ENCODE data around the gene KLHL22. TPM values are rescaled to one million over a fixed set of nuclear protein-coding genes. Genes with fewer than 3 reads are reported as not detected.
"Not testable (repeated sequence)": the region's sequence is repeated elsewhere in the genome, so short reads cannot be mapped to it uniquely, and the experiment has no call there.

KLHL22 gene
- total and polyA plus RNA-seq, 5 donors from 2014 or later: 40.1 to 55.6 (median 43.9) TPM

DNA sequence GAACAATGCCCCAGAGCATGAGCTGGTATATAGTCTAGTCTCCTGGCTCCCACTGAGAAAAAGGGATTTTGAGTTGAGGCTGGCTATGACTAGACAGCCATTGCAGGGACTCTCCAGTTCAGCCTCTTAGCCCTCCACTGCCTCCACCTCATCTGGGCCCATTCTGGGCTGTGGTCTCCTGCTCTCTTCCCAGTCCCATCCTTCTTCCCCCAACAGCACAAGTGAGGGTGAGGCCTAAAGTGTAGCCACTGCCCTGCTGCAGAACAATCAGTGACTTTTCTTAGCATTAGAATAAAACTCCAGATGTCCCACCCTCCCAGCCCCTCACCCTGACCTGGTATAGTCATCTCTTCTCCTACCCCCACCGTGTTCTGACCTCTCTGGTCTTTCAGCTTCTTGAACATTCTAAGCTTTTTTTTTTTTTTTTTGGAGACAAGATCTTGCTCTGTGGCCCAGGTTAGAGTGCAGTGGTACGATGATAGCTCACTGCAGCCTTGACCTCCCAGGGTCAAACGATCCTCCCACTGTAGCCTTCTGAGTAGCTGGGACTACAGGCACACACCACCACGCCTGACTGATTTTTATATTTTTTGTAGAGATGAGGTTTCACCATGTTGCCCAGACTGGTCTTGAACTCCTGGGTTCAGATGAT is 16.1 kb upstream of the KLHL22 start:
- ATAC-seq (ENCODE audit: low read depth in 2 of 2): no peak
- no peaks in the 10 kb centered on the region for H3K9me3 ChIP-seq (ENCODE audit: control insufficient read depth in 2 of 2, low read length in 2 of 2)
- H3K27me3 Mint-ChIP-seq: peaks cover 4% of the 10 kb centered on the region
- peak overlapping the region; percentile 66 to 97 (median 94) for H3K4me3 Mint-ChIP-seq
- no peak for DNase-seq
- peak overlapping the region; percentile 41 for H3K4me3 ChIP-seq (ENCODE audit: low read depth, low read length)
- H3K27ac ChIP-seq (ENCODE audit: insufficient read depth, low read length, poor library complexity, severe bottlenecking): no peak overlapping the region
- peaks cover 0 to 2% (median 0%) of the 10 kb centered on the region in 7 donors for H3K9me3 Mint-ChIP-seq
- peaks cover 29% of the 10 kb centered on the region for H3K36me3 ChIP-seq (ENCODE audit: control insufficient read depth, insufficient read depth, low read length)
- peaks cover 24 to 82% (median 65%) of the 10 kb centered on the region in 4 donors for H3K4me1 Mint-ChIP-seq
- H3K4me1 ChIP-seq (ENCODE audit: control insufficient read depth, insufficient read depth, low read length, poor library complexity, severe bottlenecking): peaks cover 61% of the 10 kb centered on the region
- peaks cover 19% of the 10 kb centered on the region for H3K36me3 Mint-ChIP-seq
- H3K27ac Mint-ChIP-seq: peak overlapping the region; percentile 84 to 98 (median 95)
- no peaks in the 10 kb centered on the region for H3K27me3 ChIP-seq (ENCODE audit: control insufficient read depth, insufficient read depth, low read length)

DNA sequence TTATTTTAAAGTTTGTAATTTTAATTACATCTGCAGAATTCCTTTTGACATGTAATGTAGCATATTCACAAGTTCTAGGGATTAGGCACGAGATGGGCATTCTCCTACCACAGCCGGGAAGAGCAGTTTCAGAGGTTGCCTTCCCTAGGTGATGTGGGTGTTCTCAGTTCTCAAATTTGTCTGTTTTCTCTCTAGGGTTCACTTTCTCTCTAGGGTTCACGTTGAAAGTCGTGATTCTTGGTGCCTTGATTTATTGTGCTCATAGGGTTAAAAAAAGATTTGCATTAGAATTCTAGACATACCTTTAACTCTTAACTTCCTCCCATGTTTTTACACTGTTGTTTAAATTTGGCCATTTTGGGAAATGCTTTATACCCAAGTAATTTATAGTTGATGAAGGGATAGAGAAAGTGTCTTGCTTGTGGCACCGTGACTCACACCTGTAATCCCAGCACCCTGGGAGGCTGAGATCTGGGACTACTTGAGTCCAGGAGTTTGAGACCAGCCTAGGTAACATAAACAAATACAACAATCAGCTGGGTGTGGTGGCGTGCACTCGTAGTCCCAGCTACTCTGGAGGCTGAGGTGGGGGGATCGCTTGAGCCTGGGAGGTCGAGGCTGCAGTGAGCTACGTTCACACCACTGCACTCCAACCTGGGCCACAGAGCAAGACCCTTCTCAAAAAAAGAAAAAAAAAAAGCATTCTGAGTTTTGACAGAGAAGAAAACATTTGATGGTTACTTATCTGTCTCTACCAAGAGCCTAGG is 15.4 kb upstream of the KLHL22 start:
- Mint-ChIP-seq H3K4me3 (peak overlapping the region; percentile 94 to 100 (median 96)), H3K27me3 (peaks cover 4% of the 10 kb centered on the region), H3K27ac (peak overlapping the region; percentile 56 to 98 (median 84)), H3K9me3 (peaks cover 0 to 2% (median 0%) of the 10 kb centered on the region in 7 donors), H3K36me3 (peaks cover 19% of the 10 kb centered on the region), H3K4me1 (peaks cover 24 to 79% (median 64%) of the 10 kb centered on the region in 4 donors)
- Histone ChIP-seq H3K4me3 (ENCODE audit: low read depth, low read length) (peak overlapping the region; percentile 90), H3K4me1 (ENCODE audit: control insufficient read depth, insufficient read depth, low read length, poor library complexity, severe bottlenecking) (peaks cover 57% of the 10 kb centered on the region), H3K27ac (ENCODE audit: insufficient read depth, low read length, poor library complexity, severe bottlenecking) (peak overlapping the region; percentile 69), H3K9me3 (ENCODE audit: control insufficient read depth in 2 of 2, low read length in 2 of 2) (no peaks in the 10 kb centered on the region), H3K27me3 (ENCODE audit: control insufficient read depth, insufficient read depth, low read length) (no peaks in the 10 kb centered on the region), H3K36me3 (ENCODE audit: control insufficient read depth, insufficient read depth, low read length) (peaks cover 25% of the 10 kb centered on the region)
- ATAC-seq (ENCODE audit: low read depth in 2 of 2) (no peak), DNase-seq (no peak)

DNA sequence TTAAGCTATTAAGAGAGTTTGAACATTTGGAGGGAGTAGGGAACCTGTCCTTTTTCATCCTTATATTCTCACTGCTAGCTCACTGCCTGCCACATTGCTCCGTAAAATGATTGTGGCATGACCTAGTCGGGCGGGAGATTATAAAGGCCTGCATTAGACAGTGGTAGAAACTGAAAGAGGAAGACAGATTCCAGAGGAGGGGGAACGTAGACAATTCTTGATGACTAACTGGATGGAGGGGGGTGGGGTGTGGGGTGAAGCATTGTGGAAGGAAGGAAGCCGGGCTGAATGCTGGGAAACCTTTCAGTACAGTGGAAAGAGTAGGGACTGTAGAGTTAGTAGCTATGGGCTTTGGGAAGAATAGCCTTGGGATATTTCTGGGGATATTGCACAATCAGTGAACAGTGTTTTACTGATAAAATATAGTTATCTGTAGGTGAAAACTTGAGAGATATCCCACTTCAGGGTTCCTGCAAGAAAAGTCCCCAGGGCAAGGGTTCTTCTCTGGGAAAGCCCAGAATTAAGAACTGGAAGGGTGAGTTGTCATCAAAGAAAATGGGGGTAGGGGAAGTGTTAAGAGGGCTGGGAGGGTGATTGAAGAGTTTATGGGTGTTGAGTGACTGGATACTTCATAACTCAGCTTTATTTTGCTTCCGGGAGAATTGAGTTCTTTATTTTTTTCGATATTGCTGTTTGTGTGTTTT is 13.9 kb upstream of the KLHL22 start:
- Mint-ChIP-seq H3K9me3 (no peaks in the 10 kb centered on the region), H3K27me3 (peaks cover 4% of the 10 kb centered on the region), H3K36me3 (peaks cover 18% of the 10 kb centered on the region), H3K4me1 (peaks cover 20 to 72% (median 55%) of the 10 kb centered on the region in 4 donors), H3K27ac (peak overlapping the region; percentile 97 to 99 (median 98)), H3K4me3 (peak overlapping the region; percentile 94 to 100 (median 96))
- no peaks in the 10 kb centered on the region for H3K9me3 ChIP-seq (ENCODE audit: control insufficient read depth in 2 of 2, low read length in 2 of 2)
- DNase-seq (peak; percentile 27 to 71 (median 30)), ATAC-seq (ENCODE audit: low read depth in 2 of 2) (peak; percentile 42 to 52)
- H3K4me1 ChIP-seq (ENCODE audit: control insufficient read depth, insufficient read depth, low read length, poor library complexity, severe bottlenecking): peaks cover 51% of the 10 kb centered on the region
- H3K27ac ChIP-seq (ENCODE audit: insufficient read depth, low read length, poor library complexity, severe bottlenecking): peak overlapping the region; percentile 69
- peak overlapping the region; percentile 90 for H3K4me3 ChIP-seq (ENCODE audit: low read depth, low read length)
- no peaks in the 10 kb centered on the region for H3K27me3 ChIP-seq (ENCODE audit: control insufficient read depth, insufficient read depth, low read length)
- peaks cover 19% of the 10 kb centered on the region for H3K36me3 ChIP-seq (ENCODE audit: control insufficient read depth, insufficient read depth, low read length)

DNA sequence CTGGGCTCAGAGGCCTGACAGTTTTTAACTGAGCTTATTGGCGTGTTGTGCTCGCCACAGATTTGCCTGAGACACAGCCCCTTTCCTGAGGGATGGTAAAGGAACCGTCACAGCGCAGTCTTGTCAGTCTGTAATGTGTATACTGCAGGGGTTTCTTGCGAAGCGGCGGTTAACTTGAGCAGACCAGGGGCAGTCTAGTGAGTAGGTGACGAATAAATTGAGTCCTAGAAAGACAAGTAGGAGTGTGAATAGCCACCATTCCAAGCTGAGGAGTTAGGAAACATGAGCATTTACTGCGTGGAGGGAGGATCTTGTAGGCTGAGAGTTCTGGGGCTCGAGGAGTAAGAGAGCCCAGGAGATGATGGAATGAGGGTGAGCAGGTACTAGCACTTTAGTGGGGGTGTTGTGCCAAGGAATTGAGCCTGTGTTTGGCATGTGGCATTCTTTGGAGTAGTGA is 13.2 kb upstream of the KLHL22 start:
- Histone ChIP-seq H3K27me3 (ENCODE audit: control insufficient read depth, insufficient read depth, low read length) (no peaks in the 10 kb centered on the region), H3K4me1 (ENCODE audit: control insufficient read depth, insufficient read depth, low read length, poor library complexity, severe bottlenecking) (peaks cover 45% of the 10 kb centered on the region), H3K9me3 (ENCODE audit: control insufficient read depth in 2 of 2, low read length in 2 of 2) (no peaks in the 10 kb centered on the region), H3K4me3 (ENCODE audit: low read depth, low read length) (peak overlapping the region; percentile 90), H3K36me3 (ENCODE audit: control insufficient read depth, insufficient read depth, low read length) (peaks cover 12% of the 10 kb centered on the region), H3K27ac (ENCODE audit: insufficient read depth, low read length, poor library complexity, severe bottlenecking) (peak overlapping the region; percentile 69)
- ATAC-seq (ENCODE audit: low read depth in 2 of 2) (no peak), DNase-seq (no peak)
- no peaks in the 10 kb centered on the region for H3K9me3 Mint-ChIP-seq
- H3K4me1 Mint-ChIP-seq: peaks cover 20 to 65% (median 49%) of the 10 kb centered on the region in 4 donors
- H3K27me3 Mint-ChIP-seq: peaks cover 4% of the 10 kb centered on the region
- H3K27ac Mint-ChIP-seq: peak overlapping the region; percentile 97 to 99 (median 98)
- H3K4me3 Mint-ChIP-seq: peak overlapping the region; percentile 94 to 100 (median 96)
- H3K36me3 Mint-ChIP-seq: peaks cover 14% of the 10 kb centered on the region

GRCh38 chr22:20508067-20508755 is 12.6 kb upstream of the KLHL22 start:
- Mint-ChIP-seq H3K27ac (peak overlapping the region; percentile 97 to 99 (median 98)), H3K4me3 (peak overlapping the region; percentile 94 to 100 (median 96)), H3K36me3 (peaks cover 14% of the 10 kb centered on the region), H3K4me1 (peaks cover 20 to 59% (median 44%) of the 10 kb centered on the region in 4 donors)
- H3K9me3 Mint-ChIP-seq; H3K27me3 Mint-ChIP-seq; H3K36me3 ChIP-seq (ENCODE audit: control insufficient read depth, insufficient read depth, low read length); H3K27me3 ChIP-seq (ENCODE audit: control insufficient read depth, insufficient read depth, low read length); ATAC-seq (ENCODE audit: low read depth in 2 of 2); H3K9me3 ChIP-seq (ENCODE audit: control insufficient read depth in 2 of 2, low read length in 2 of 2); DNase-seq: not testable (repeated sequence)
- H3K4me1 ChIP-seq (ENCODE audit: control insufficient read depth, insufficient read depth, low read length, poor library complexity, severe bottlenecking): peaks cover 45% of the 10 kb centered on the region
- peak overlapping the region; percentile 92 for H3K27ac ChIP-seq (ENCODE audit: insufficient read depth, low read length, poor library complexity, severe bottlenecking)
- H3K4me3 ChIP-seq (ENCODE audit: low read depth, low read length): peak overlapping the region; percentile 90

DNA sequence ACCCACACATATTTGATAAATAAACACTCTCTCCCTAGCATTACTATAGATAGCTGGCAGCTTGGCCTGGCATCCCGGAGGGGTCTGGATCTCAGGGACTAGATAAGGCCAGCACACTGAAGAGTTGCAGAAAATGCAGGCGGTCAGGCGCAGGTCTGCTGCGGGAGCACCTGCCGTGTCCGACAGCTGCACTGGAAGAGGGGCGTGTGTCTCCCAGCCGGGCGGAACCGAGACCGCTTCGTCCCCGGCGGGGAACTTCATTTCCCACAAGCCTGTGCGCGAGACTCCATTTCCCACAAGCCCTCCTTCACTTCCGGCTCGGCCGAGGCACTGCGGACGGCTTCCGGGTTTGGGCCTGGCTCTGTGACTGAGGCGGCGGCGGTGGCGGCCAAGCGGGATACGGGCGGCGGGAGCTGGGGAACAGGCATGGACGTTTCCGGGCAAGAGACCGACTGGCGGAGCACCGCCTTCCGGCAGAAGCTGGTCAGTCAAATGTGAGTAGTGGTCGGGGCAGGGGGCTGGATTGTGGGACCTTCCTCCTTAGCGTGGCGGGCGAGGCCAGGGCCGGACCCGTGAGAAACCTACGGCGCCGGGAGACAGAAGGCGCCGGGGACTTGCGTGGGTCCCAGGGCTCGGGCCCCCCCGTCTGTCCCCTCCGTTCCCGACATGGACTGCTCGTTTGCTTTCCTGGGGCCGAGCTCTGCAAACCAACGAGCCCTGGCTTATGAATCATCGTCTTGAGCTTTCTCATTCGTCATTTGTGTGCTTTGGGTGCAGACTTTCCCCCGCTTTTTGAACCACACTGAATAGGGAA is 11.9 kb upstream of the KLHL22 start, which contains the start of gene MED15:
Gene MED15, plus strand, starts transcription at position 358 of the 814 bp plus-strand sequence. Its CDS starts 69 bp downstream, at position 427.
- H3K27ac Mint-ChIP-seq: peak within 1 kb of the TSS; percentile 97 to 99 (median 98)
- H3K4me3 Mint-ChIP-seq: peak within 1 kb of the TSS; percentile 94 to 100 (median 96)
- Histone ChIP-seq H3K36me3 (ENCODE audit: control insufficient read depth, insufficient read depth, low read length) (peaks cover 7% of the 10 kb centered on the region), H3K27ac (ENCODE audit: insufficient read depth, low read length, poor library complexity, severe bottlenecking) (peak within 1 kb of the TSS; percentile 92), H3K27me3 (ENCODE audit: control insufficient read depth, insufficient read depth, low read length) (no peaks in the 10 kb centered on the region), H3K4me3 (ENCODE audit: low read depth, low read length) (peak within 1 kb of the TSS; percentile 90), H3K9me3 (ENCODE audit: control insufficient read depth in 2 of 2, low read length in 2 of 2) (no peaks in the 10 kb centered on the region), H3K4me1 (ENCODE audit: control insufficient read depth, insufficient read depth, low read length, poor library complexity, severe bottlenecking) (peaks cover 45% of the 10 kb centered on the region)
- H3K9me3 Mint-ChIP-seq: no peaks in the 10 kb centered on the region
- peaks cover 20 to 56% (median 44%) of the 10 kb centered on the region in 4 donors for H3K4me1 Mint-ChIP-seq
- ATAC-seq (ENCODE audit: low read depth in 2 of 2): peak; percentile 88 to 92
- H3K36me3 Mint-ChIP-seq: peaks cover 14% of the 10 kb centered on the region
- H3K27me3 Mint-ChIP-seq: peaks cover 4% of the 10 kb centered on the region
- peak; percentile 85 to 94 (median 87) for DNase-seq

Data from CD4-positive, CD25-positive, alpha-beta regulatory T cell (primary cell).